ENCODE results near the gene CATSPER3.

CATSPER3 gene

DNA sequence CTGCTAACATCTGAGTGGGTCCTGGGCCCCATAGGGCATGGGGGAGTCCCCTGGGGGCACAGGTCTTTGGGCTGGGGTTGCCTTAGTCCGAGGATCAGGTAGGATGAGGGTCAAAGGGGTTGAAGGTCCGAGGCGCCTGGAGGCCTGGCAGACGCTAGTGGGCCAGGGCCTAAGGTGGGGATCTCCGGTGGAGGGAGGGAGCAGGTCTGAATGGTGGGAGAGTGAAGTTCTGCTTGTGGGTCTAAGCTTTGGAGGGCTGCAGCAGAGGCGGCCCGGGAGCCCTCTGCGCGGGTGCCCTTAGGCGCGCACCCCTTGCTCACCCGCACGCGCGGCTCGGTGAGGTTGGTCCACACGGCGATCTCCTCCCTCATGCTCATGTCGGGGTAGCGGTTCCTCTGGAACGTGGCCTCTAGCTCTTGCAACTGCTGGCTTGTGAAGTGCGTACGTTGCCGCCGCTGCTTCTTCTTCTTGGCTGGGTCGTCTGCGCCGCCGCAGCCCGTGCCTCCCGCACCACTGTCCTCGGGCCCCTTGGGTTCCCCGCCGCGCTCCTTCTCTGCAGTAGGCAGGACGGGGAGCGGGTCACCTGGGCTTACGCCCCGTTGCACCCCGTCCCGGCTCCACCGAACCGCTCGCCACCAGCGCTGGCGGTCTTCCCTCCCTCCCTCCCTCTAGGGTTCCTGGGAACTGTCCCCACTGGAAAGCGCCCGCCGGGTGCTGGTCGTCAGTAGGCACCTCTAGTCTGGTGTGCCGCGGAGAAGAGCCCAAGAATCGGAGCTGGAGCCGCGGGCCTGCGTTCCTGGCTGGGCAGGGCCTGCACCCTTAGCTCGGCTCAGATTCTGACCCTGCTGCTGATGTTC is 63.5 kb downstream of the CATSPER3 start:
- H3K27me3 ChIP-seq (replicated peaks; ENCODE audit: insufficient read depth, low read length): no peaks in the 10 kb centered on the region
- H3K36me3 ChIP-seq (replicated peaks; ENCODE audit: insufficient read depth, low read length): no peaks in the 10 kb centered on the region
- DNase-seq: peak; percentile 14
- H3K9me3 ChIP-seq (replicated peaks; ENCODE audit: insufficient read depth, low read length): no peaks in the 10 kb centered on the region
- H2AFZ ChIP-seq (ENCODE audit: low read length): no peak overlapping the region
- H3K4me1 ChIP-seq (ENCODE audit: low read length): no peaks in the 10 kb centered on the region
- no peaks in the 10 kb centered on the region for H4K20me1 ChIP-seq (ENCODE audit: insufficient read depth, low read length)
- no peak for TF ChIP-seq EZH2 (optimal IDR thresholded peaks at IDR 0.05; ENCODE audit: low read depth, low read length)
- no peak for TF ChIP-seq EZH2phosphoT487 (IDR thresholded peaks at IDR 0.05; ENCODE audit: low read length)
- TF ChIP-seq, protein P1, sequence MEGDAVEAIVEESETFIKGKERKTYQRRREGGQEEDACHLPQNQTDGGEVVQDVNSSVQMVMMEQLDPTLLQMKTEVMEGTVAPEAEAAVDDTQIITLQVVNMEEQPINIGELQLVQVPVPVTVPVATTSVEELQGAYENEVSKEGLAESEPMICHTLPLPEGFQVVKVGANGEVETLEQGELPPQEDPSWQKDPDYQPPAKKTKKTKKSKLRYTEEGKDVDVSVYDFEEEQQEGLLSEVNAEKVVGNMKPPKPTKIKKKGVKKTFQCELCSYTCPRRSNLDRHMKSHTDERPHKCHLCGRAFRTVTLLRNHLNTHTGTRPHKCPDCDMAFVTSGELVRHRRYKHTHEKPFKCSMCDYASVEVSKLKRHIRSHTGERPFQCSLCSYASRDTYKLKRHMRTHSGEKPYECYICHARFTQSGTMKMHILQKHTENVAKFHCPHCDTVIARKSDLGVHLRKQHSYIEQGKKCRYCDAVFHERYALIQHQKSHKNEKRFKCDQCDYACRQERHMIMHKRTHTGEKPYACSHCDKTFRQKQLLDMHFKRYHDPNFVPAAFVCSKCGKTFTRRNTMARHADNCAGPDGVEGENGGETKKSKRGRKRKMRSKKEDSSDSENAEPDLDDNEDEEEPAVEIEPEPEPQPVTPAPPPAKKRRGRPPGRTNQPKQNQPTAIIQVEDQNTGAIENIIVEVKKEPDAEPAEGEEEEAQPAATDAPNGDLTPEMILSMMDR (IDR thresholded peaks at IDR 0.05; ENCODE audit: low read length): no peak
- no peaks in the 10 kb centered on the region for H3K9me2 ChIP-seq (replicated peaks; ENCODE audit: insufficient read depth, low read length)
- H3K9ac ChIP-seq (ENCODE audit: low read length): peak overlapping the region; percentile 89
- H3K79me2 ChIP-seq (ENCODE audit: low read length): peaks cover 58% of the 10 kb centered on the region
- peaks cover 9% of the 10 kb centered on the region; the same call in 1 of the 2 replicates for H3F3A ChIP-seq (ENCODE audit: insufficient read depth, low read length)
- H3K4me2 ChIP-seq (ENCODE audit: low read depth, low read length): peak overlapping the region; percentile 71
- H3K27ac ChIP-seq (ENCODE audit: low read length): peak overlapping the region; percentile 56; the same call in 1 of the 2 replicates
- peak overlapping the region; percentile 92 for H3K4me3 ChIP-seq (ENCODE audit: low read length)

DNA sequence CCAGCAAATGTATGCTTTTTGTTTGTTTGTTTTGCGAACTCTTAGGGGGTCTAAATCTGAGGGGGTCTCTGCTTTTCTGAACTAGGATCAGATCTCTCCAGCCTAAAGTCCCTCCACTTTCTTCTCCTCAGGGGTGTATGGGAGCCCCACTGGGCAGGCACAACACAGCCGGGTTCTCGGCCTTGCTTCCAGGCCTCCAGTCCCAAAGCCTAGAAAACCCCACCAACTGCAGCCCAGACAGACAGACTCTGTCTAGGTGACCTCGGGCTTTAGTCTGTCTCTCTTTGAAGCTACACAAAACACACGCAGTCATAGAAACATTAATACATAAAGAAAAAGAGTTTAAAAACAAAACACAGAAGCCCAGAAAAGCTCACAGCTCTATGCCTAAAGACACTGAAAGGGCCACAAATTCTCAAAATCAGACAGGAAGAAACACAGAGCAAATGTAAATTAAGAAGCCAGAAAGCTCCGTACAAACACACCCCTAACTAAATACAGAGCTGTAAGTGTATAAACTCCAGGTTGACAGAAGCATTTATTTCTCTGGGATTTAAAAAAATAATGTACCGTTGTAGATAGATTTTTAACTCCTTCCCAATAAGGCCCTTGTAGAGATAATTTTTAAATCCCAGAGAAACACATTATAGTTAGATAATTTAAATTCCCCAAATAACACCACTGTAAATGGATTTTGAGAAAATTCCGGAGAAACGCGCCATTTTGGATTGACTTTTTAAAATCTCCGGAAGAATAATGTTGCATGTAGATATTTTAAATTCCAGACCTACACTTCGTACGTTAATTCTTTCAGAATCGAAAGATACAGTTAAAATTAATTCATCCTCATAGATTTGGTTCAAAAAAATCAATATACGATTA is 64.3 kb downstream of the CATSPER3 start:
- H3K4me1 ChIP-seq (ENCODE audit: low read length): no peaks in the 10 kb centered on the region
- DNase-seq: peak; percentile 21
- TF ChIP-seq EZH2 (optimal IDR thresholded peaks at IDR 0.05; ENCODE audit: low read depth, low read length): no peak
- no peak for TF ChIP-seq EZH2phosphoT487 (IDR thresholded peaks at IDR 0.05; ENCODE audit: low read length)
- TF ChIP-seq, protein P1 (IDR thresholded peaks at IDR 0.05; ENCODE audit: low read length): no peak
- 0 out of 2 replicates have a peak overlapping the region, but pooled peaks have one; percentile 32 for H2AFZ ChIP-seq (ENCODE audit: low read length)
- no peaks in the 10 kb centered on the region for H3K9me3 ChIP-seq (replicated peaks; ENCODE audit: insufficient read depth, low read length)
- peak overlapping the region; percentile 71 for H3K4me2 ChIP-seq (ENCODE audit: low read depth, low read length)
- peak overlapping the region; percentile 56; the same call in 1 of the 2 replicates for H3K27ac ChIP-seq (ENCODE audit: low read length)
- no peaks in the 10 kb centered on the region for H4K20me1 ChIP-seq (ENCODE audit: insufficient read depth, low read length)
- H3K79me2 ChIP-seq (ENCODE audit: low read length): peaks cover 58% of the 10 kb centered on the region
- no peaks in the 10 kb centered on the region for H3K9me2 ChIP-seq (replicated peaks; ENCODE audit: insufficient read depth, low read length)
- H3K4me3 ChIP-seq (ENCODE audit: low read length): peak overlapping the region; percentile 92
- no peaks in the 10 kb centered on the region for H3K36me3 ChIP-seq (replicated peaks; ENCODE audit: insufficient read depth, low read length)
- no peaks in the 10 kb centered on the region for H3K27me3 ChIP-seq (replicated peaks; ENCODE audit: insufficient read depth, low read length)
- H3K9ac ChIP-seq (ENCODE audit: low read length): peak overlapping the region; percentile 89
- peaks cover 9% of the 10 kb centered on the region; the same call in 1 of the 2 replicates for H3F3A ChIP-seq (ENCODE audit: insufficient read depth, low read length)

DNA sequence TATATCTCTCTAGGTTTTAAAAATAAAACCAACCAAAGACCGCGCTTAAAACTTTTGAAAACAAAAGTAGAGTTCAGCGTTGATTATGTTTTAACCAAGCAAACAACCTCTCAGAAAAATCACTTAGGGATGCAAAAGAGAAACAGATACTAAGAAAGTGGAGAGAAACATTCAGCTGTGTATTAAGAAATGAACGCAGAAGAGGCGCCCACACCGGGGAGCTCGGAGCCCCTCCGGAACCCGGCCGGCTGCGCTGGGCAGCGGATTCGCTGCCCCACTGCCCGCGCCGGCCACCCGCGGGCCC is 64.9 kb downstream of the CATSPER3 start:
- peak overlapping the region; percentile 71; the same call in 1 of the 2 replicates for H3K4me2 ChIP-seq (ENCODE audit: low read depth, low read length)
- peak; percentile 46 for DNase-seq
- H3K9me2 ChIP-seq (replicated peaks; ENCODE audit: insufficient read depth, low read length): no peaks in the 10 kb centered on the region
- H3K27ac ChIP-seq (ENCODE audit: low read length): peak overlapping the region; percentile 56; the same call in 1 of the 2 replicates
- H4K20me1 ChIP-seq (ENCODE audit: insufficient read depth, low read length): no peaks in the 10 kb centered on the region
- H3K9me3 ChIP-seq (replicated peaks; ENCODE audit: insufficient read depth, low read length): no peaks in the 10 kb centered on the region
- 0 out of 2 replicates have a peak overlapping the region, but pooled peaks have one; percentile 32 for H2AFZ ChIP-seq (ENCODE audit: low read length)
- H3K9ac ChIP-seq (ENCODE audit: low read length): peak overlapping the region; percentile 89
- peak overlapping the region; percentile 92 for H3K4me3 ChIP-seq (ENCODE audit: low read length)
- peaks cover 56% of the 10 kb centered on the region for H3K79me2 ChIP-seq (ENCODE audit: low read length)
- H3F3A ChIP-seq (ENCODE audit: insufficient read depth, low read length): peaks cover 9% of the 10 kb centered on the region; the same call in 1 of the 2 replicates
- H3K36me3 ChIP-seq (replicated peaks; ENCODE audit: insufficient read depth, low read length): no peaks in the 10 kb centered on the region
- no peak for TF ChIP-seq EZH2 (optimal IDR thresholded peaks at IDR 0.05; ENCODE audit: low read depth, low read length)
- no peak for TF ChIP-seq EZH2phosphoT487 (IDR thresholded peaks at IDR 0.05; ENCODE audit: low read length)
- TF ChIP-seq, protein P1 (IDR thresholded peaks at IDR 0.05; ENCODE audit: low read length): no peak
- no peaks in the 10 kb centered on the region for H3K27me3 ChIP-seq (replicated peaks; ENCODE audit: insufficient read depth, low read length)
- no peaks in the 10 kb centered on the region for H3K4me1 ChIP-seq (ENCODE audit: low read length)

Measured in MM.1S (cell line).